Skeletal muscle tissue (tissue), 4 donors: Measurements from ENCODE around the gene GRIN2D. TPM values are rescaled to one million over a fixed set of nuclear protein-coding genes. Genes with fewer than 3 reads are reported as not detected.
"Not testable (repeated sequence)": the region's sequence is repeated elsewhere in the genome, so short reads cannot be mapped to it uniquely, and the experiment has no call there.

Experiments
- H3K27ac ChIP-seq: one replicate; pipeline ENCODE4 v1.7.0; 2013; ENCODE audit warnings: mild to moderate bottlenecking, low read depth, low read length, inconsistent platforms
- H3K27me3 ChIP-seq, 3 donors: one replicate each; pipeline ENCODE4 v1.7.0; 2013; ENCODE audit warnings: low read length in 3 of 3; ENCODE audit not compliant: control insufficient read depth in 3 of 3, insufficient read depth in 3 of 3
- H3K36me3 ChIP-seq, 3 donors: one replicate each; pipeline ENCODE4 v1.7.0; 2013; ENCODE audit warnings: low read length in 3 of 3; ENCODE audit not compliant: control insufficient read depth in 3 of 3, insufficient read depth in 3 of 3
- H3K4me1 ChIP-seq, 3 donors: one replicate each; pipeline ENCODE4 v1.7.0; 2013; ENCODE audit warnings: low read length in 3 of 3, mild to moderate bottlenecking in 3 of 3; ENCODE audit not compliant: control insufficient read depth in 3 of 3, insufficient read depth in 3 of 3
- H3K4me3 ChIP-seq, 3 donors: one replicate each; pipeline ENCODE4 v1.7.0; 2013; ENCODE audit warnings: low read length in 3 of 3
- H3K9ac ChIP-seq, 3 donors: one replicate each; pipeline ENCODE4 v1.7.0; 2013; ENCODE audit warnings: low read length in 3 of 3, mild to moderate bottlenecking in 3 of 3, moderate library complexity in 2 of 3, low read depth in 1 of 3
- H3K9me3 ChIP-seq, 3 donors: one replicate each; pipeline ENCODE4 v1.7.0; 2013; ENCODE audit warnings: low read length in 3 of 3; ENCODE audit not compliant: control insufficient read depth in 3 of 3
- total RNA-seq: library from RNA; depleted of rRNA; stranded (reverse); fragments of >200 nt; gene quantifications from one replicate; pipeline ENCODE4 v1.2.3, GENCODE V29; 2014
- donor health status: Osteomylitis.

Gene GRIN2D
- total RNA-seq, 1 donor from 2014 or later = under 0.01 TPM

DNA sequence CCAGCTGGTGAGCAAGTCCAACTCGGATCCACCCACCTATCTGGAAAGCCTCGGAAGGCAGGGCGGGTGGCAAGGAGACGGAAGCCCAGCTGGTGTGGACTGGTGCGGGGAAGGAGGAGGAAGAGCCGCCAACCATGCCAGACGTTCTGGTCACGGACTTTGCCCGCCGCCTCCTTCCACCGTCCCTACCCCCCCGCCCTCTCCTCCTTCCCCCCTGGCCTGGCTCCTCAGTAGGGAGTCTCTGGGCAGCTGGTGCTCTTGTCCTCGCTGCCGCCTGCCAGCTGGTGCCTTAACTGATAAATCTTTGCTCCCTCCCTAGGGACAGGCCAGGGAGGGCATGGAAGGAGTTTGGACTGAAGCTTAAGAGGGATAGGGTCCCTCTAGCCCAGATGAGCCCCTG is 24.5 kb upstream of the GRIN2D start:
- Histone ChIP-seq H3K9ac (no peak overlapping the region), H3K27ac (no peak overlapping the region), H3K4me3 (no peak overlapping the region), H3K4me1 (peaks cover 4 to 9% (median 6%) of the 10 kb centered on the region in 3 donors), H3K27me3 (no peaks in the 10 kb centered on the region), H3K9me3 (no peaks in the 10 kb centered on the region), H3K36me3 (no peaks in the 10 kb centered on the region)

DNA sequence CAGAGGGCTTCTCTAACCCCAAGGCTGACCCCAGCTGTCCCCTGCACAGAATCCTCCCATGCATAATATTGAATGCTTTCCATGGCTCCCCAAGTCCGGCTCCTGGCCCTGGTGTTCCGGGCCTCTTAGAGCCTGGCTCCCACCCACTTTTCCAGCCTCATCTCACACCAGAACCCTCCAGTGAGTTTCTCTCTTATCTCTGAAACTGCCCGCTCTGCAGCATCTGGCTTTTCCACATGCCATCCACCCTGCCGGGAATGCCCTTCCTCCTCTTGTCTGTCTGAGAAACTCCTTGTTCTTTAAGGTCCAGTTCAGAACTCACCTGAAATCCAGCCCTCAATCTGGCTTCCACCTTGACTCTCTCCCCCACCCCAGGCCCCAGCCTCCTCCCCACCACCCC is 22.5 kb upstream of the GRIN2D start:
- no peak overlapping the region for H3K4me3 ChIP-seq
- no peaks in the 10 kb centered on the region for H3K4me1 ChIP-seq
- no peaks in the 10 kb centered on the region for H3K9me3 ChIP-seq
- H3K27me3 ChIP-seq = no peaks in the 10 kb centered on the region
- H3K27ac ChIP-seq = no peak overlapping the region
- no peak overlapping the region for H3K9ac ChIP-seq
- no peaks in the 10 kb centered on the region for H3K36me3 ChIP-seq

DNA sequence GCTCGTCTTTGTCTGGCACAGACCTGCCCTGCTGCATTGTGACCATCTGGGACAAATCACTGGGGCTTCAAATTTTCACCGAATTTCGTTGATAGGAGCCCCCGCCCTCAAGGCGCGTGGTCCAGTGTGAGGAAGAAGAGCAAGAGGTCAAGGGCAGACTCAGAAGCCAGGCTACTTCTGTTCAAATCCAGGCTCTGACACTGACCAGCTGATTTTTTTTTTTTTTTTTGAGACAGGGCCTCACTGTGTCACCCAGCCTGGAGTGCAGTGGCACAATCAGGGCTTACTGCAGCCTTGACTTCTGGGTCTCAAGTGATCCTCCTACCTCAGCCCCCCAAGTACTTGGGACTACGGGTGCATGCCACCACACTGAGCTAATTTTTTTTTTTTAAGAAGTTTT is 22.1 kb upstream of the GRIN2D start:
- no peaks in the 10 kb centered on the region for H3K36me3 ChIP-seq
- H3K27me3 ChIP-seq = no peaks in the 10 kb centered on the region
- H3K27ac ChIP-seq = no peak overlapping the region
- no peaks in the 10 kb centered on the region for H3K4me1 ChIP-seq
- H3K4me3 ChIP-seq = no peak overlapping the region
- H3K9me3 ChIP-seq = no peaks in the 10 kb centered on the region
- H3K9ac ChIP-seq = no peak overlapping the region

DNA sequence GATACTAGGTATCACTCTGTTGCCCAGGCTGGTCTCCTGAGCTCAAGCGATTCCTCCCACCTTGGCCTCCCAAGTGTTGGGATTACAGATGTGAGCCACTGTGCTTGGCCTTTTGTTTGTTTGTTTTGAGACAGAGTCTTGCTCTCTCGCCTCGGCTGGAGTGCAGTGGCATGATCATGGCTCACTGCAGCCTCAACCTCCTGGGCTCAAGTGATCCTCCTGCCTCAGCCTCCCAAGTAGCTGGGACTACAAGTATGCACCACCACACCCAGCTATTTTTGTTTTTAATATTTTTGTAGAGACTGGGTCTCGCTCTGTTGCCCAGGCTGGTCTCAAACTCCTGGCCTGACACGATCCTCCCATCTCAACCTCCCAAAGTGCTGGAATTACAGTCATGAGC is 21.7 kb upstream of the GRIN2D start:
- H3K36me3 ChIP-seq = not testable (repeated sequence)

DNA sequence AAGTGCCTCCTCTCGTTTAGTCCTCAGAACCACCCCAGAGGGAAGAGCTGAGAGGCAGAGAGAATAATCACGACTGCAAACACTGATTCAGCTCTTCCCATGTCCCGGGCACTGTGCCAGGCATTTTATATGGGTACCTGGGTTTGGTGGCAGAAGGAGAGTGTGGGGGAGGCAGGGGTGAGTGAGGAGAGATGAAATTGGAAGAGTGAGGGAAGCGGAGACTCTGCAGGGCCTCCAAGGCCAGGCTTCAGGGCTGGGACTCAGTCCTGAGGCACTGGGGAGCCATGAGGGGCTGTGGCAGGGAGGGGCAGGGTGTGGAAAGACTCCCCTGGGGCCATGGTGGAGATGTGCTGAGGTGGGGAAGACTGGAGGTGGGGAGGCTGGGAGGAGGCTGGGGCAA is 20.6 kb upstream of the GRIN2D start:
- Histone ChIP-seq H3K9me3 (no peaks in the 10 kb centered on the region), H3K27ac (no peak overlapping the region), H3K36me3 (no peaks in the 10 kb centered on the region), H3K9ac (no peak overlapping the region), H3K4me1 (no peaks in the 10 kb centered on the region), H3K27me3 (no peaks in the 10 kb centered on the region), H3K4me3 (no peak overlapping the region)

More for the DNA sequence above, 21.7 kb upstream of the GRIN2D start:
- H3K9me3 ChIP-seq, H3K4me1 ChIP-seq, H3K27ac ChIP-seq, H3K9ac ChIP-seq, H3K4me3 ChIP-seq, H3K27me3 ChIP-seq: not testable (repeated sequence)

DNA sequence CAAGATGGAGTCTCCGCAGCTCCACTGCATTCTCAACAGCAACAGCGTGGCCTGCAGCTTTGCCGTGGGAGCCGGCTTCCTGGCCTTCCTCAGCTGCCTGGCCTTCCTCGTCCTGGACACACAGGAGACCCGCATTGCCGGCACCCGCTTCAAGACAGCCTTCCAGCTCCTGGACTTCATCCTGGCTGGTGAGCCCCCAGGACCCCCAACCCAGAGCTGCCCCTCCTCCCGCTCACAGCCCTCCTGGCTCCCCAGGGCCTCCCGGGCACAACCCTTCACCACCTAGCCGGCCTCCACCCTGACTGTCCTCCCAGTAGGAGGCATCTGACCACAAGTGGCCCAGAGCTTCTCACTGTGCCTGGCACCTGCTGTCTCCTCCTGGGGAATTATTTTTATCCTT is 19.9 kb upstream of the GRIN2D start:
- no peaks in the 10 kb centered on the region for H3K4me1 ChIP-seq
- no peak overlapping the region for H3K27ac ChIP-seq
- H3K9ac ChIP-seq = no peak overlapping the region
- no peaks in the 10 kb centered on the region for H3K36me3 ChIP-seq
- no peak overlapping the region for H3K4me3 ChIP-seq
- H3K9me3 ChIP-seq = no peaks in the 10 kb centered on the region
- no peaks in the 10 kb centered on the region for H3K27me3 ChIP-seq

DNA sequence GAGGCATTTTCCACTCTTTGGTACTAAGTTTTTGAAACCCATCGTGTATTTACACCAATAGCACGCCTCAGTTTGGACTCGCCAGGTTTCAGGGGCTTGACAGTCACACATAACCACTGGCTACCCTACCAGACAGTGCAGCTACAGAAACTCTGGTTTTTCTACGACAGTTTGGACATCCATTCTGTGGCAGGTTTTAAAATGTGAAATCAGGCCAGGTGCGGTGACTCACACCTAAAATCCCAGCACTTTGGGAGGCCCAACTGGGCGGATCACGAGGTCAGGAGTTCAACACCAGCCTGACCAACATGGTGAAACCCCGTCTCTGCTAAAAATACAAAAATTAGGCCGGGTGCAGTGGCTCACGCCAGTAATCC is 15.3 kb upstream of the GRIN2D start:
- H3K27me3 ChIP-seq = no peaks in the 10 kb centered on the region
- H3K9me3 ChIP-seq = no peaks in the 10 kb centered on the region
- peaks cover 3 to 12% (median 9%) of the 10 kb centered on the region in 3 donors for H3K36me3 ChIP-seq
- H3K27ac ChIP-seq = no peak overlapping the region
- H3K4me1 ChIP-seq = no peaks in the 10 kb centered on the region
- H3K4me3 ChIP-seq = no peak overlapping the region
- H3K9ac ChIP-seq = no peak overlapping the region

DNA sequence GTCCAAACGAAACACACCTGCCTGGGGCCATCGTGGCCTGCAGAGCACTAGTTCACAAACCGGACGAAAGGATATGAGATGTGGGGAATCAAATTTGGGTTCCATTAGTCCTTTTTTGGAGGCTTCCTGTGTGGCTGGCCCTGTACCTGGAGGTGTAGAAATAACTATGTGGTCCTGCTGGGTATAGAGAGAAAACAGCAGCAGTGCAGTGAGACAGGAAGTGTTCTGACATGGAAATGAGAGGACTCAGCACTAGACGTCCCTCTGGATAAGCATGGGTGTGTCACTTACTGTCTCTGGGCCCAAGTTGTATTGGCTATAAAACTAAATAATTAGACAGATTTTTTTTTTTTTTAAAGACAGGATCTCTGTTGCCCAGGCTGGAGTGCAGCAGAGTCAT is 14.4 kb upstream of the GRIN2D start:
- H3K27ac ChIP-seq = no peak overlapping the region
- H3K9ac ChIP-seq = no peak overlapping the region
- no peaks in the 10 kb centered on the region for H3K9me3 ChIP-seq
- H3K4me1 ChIP-seq = no peaks in the 10 kb centered on the region
- H3K27me3 ChIP-seq = no peaks in the 10 kb centered on the region
- H3K36me3 ChIP-seq = peaks cover 10 to 19% (median 15%) of the 10 kb centered on the region in 3 donors
- no peak overlapping the region for H3K4me3 ChIP-seq

DNA sequence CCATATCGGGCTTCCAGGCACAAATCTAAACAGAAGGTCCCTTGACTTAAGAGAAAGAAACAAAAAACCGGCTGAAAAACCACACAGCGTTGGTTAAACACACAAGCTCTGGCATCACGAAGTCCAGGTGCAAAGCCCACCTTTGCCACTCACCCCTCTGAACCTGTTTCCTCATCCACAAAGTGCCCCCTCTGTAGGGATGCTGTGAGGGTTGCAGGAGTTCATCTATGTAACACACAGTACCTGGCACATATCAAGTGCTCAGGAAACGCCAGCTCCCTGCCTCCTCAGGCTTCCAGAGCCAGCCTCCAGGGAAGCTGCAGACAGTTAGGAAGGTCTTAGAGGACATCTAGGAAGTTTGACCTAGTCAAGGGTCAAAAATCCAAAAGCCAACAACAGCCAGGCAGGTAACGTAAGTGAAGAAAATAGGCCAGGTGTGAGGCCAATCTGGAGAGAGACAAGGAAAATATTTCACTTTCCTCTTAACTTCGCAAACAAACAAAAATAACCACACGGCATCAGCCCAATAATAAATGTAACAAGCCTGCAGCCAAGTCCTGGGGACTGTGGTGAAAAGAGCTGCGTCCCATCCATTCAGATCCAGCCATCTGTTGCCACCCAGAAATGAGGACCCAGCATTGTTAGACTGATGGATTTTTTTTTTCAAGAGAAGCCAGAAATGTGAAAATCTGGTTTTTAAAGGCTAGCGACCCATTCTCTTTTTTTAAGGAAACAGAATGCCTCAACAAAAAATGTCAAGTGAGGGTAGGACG is 12.1 kb upstream of the GRIN2D start:
- Histone ChIP-seq H3K9me3 (no peaks in the 10 kb centered on the region), H3K27me3 (no peaks in the 10 kb centered on the region), H3K27ac (no peak overlapping the region), H3K9ac (no peak overlapping the region), H3K4me3 (no peak overlapping the region), H3K4me1 (no peaks in the 10 kb centered on the region), H3K36me3 (peaks cover 31 to 38% (median 32%) of the 10 kb centered on the region in 3 donors)

DNA sequence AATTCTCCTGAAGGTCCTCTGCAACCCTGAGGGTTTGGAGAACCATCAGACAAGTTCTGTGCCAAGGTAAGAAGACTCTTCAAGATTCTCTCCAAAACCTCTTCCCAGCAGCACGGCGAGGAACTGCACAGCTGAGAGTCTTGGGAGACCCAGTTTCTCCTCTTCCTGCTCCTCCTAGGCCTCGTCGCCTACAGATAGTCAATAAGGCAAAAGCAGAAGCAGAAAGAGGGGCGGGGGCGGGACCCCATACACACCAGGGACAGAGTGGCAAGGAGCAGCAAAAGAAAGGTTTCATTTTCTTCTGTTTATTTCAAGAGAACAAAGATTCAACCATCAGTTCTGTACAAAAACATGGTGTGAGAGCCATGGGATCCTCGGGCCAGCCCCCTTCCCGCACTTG is 11.2 kb upstream of the GRIN2D start:
- Histone ChIP-seq H3K27ac (no peak overlapping the region), H3K36me3 (peaks cover 36 to 43% (median 40%) of the 10 kb centered on the region in 3 donors), H3K4me3 (no peak overlapping the region), H3K4me1 (no peaks in the 10 kb centered on the region), H3K27me3 (no peaks in the 10 kb centered on the region), H3K9ac (no peak overlapping the region), H3K9me3 (no peaks in the 10 kb centered on the region)
